GM12801 (cell line): ENCODE measurements around the gene IL20RB.

ENCODE experiments used
- TF ChIP-seq, protein P1 (sequence below): IDR thresholded peaks from one replicate; pipeline ENCODE4 v1.5.1; 2011; ENCODE audit warnings: control low read depth; ENCODE audit not compliant: insufficient read length; ENCODE audit errors: extremely low read depth

IL20RB gene

GRCh38 chr3:136988651-136989050 is 30.9 kb downstream of the IL20RB start:
- TF ChIP-seq, protein P1, sequence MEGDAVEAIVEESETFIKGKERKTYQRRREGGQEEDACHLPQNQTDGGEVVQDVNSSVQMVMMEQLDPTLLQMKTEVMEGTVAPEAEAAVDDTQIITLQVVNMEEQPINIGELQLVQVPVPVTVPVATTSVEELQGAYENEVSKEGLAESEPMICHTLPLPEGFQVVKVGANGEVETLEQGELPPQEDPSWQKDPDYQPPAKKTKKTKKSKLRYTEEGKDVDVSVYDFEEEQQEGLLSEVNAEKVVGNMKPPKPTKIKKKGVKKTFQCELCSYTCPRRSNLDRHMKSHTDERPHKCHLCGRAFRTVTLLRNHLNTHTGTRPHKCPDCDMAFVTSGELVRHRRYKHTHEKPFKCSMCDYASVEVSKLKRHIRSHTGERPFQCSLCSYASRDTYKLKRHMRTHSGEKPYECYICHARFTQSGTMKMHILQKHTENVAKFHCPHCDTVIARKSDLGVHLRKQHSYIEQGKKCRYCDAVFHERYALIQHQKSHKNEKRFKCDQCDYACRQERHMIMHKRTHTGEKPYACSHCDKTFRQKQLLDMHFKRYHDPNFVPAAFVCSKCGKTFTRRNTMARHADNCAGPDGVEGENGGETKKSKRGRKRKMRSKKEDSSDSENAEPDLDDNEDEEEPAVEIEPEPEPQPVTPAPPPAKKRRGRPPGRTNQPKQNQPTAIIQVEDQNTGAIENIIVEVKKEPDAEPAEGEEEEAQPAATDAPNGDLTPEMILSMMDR, result no peak

GRCh38 chr3:136989781-136990524 is 32.2 kb downstream of the IL20RB start:
- TF ChIP-seq, protein P1, result no peak

DNA sequence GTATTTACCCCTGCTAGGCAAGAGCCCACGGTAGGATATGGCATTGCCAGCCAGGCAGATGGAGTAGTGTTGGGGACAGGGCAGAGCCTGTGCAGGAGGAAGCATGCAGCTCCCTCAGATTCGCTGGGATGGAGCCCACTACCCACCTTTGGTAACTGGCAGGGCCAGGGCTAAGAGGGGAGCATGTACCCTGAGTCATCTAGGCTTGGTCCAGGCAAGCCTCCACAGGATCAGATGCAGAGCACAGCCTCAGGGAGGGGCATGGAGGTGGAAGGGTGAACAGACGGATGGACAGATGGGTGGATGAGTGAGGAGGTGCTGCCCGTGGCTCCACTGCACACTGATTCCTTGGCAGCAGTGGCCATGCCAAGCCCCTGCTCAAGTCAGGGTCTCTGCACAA is 33.0 kb downstream of the IL20RB start:
- TF ChIP-seq, protein P1, result no peak

DNA sequence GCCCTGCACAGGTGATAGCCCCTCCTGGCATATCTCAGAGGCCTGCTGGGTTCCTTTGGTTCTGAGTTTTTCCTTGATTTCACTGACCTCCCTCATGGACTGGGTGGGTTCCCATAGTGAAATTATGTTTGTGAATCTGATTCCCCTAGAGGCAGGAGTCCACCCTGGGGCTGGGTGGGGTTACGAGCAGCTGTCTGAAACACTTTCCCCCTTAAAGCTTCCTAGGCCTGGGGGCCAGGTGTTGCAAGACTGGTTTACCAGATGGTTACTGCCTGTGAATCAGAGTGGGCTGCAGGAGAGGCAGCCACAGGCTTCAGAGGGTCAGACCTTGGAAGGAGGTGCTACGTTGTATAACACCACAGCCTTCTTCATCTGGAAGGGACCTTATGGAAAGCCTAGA is 34.3 kb downstream of the IL20RB start:
- TF ChIP-seq, protein P1, result no peak

DNA sequence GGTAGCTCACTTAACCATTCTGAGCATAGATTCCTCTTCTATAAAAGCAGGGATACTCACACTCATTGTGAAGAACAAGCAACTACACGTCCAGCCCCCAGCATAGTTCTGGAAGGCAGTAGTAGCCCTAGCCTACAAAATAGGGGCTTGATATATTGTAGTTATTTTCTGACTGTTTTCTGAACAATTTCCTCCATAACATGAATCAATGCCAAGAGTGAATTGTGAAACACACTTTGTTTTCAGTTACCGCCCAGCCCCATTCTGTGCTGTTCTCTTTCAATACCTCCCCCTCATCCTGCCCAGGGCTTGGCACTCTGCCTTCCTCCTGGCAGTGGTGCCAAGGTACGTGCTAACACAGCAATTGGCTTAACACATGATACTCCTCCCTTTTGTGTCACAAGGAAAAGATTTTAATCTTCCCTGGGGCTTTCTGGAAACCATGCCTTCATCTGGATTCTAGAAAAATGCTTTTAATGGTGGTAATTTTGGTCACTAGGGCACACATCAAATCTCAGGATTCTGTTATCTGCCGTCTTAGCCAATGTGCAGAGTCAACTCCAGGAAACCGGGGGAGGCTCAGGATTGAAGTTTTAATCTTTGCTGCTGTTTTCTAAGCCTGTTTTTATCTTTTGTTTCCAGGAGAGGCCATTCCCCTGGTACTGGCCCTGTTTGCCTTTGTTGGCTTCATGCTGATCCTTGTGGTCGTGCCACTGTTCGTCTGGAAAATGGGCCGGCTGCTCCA is 37.2 kb downstream of the IL20RB start:
- TF ChIP-seq, protein P1, result no peak

DNA sequence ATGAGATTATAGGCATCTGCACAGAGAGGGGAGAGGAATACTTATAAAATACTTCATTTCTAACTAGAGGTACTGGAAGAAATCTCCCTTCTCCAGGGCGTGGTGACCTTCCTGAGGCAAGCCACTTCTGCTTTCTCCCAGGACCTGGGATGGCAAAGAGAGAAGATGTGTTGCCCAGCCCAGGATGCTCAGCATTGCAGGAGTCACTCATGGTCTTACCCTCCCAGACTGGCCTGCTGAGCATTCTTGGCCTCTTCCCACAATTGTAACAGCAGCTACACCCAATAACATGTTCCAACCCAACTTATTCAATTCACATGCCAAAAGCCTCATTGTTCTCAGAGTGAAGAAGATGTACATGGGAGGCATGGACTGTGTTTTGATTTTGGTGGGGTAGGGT is 37.9 kb downstream of the IL20RB start:
- TF ChIP-seq, protein P1, result no peak

- TF ChIP-seq, protein P1, result no peak
Observed at GRCh38 chr3:137000039-137000438, 42.3 kb downstream of the IL20RB start.
